ENCODE results near the gene ACVR1B. TPM values are rescaled to one million over a fixed set of nuclear protein-coding genes. Genes with fewer than 3 reads are reported as not detected.

The ACVR1B gene
- total RNA-seq, 1 donor from 2014 or later, result 2.4 TPM

DNA sequence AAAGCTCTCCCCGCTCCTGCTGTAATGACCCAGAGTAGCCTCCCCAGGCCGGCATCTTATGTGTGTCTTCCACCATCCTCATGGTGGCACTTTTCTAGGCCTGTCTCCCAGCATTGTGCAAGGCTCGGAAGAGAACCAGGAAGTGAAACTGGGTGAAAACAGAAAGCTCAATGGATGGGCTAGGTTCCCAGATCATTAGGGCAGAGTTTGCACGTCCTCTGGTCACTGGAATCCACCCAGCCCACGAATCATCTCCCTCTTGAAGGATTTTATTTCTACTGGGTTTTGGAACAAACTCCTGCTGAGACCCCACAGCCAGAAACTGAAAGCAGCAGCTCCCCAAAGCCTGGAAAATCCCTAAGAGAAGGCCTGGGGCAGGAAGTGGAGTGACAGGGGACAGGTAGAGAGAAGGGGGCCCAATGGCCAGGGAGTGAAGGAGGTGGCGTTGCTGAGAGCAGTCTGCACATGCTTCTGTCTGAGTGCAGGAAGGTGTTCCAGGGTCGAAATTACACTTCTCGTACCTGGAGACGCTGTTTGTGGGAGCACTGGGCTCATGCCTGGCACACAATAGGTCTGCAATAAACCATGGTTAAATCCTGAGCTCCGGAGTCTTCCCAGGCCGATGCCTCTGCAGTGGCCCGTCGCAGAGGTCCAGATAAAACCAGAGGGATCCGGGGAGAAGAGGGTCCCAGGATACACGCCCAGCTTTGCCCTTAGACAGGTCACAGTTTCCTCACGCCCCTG lies 28.6 kb upstream of the ACVR1B start:
- H3K27ac Mint-ChIP-seq, result no peak overlapping the region
- peaks cover 16% of the 10 kb centered on the region for H3K27me3 Mint-ChIP-seq (ENCODE audit: low read depth)
- intact Hi-C loops (cut with micrococcal nuclease), result no loop called here
- no peaks in the 10 kb centered on the region for H3K9me3 Mint-ChIP-seq
- no peak for DNase-seq (ENCODE audit: low spot score)
- no peaks in the 10 kb centered on the region for H3K36me3 Mint-ChIP-seq (ENCODE audit: low read depth)
- H3K4me1 Mint-ChIP-seq (ENCODE audit: low read depth), result peaks cover 3% of the 10 kb centered on the region
- no peak overlapping the region for H3K4me3 Mint-ChIP-seq (ENCODE audit: low read depth)

DNA sequence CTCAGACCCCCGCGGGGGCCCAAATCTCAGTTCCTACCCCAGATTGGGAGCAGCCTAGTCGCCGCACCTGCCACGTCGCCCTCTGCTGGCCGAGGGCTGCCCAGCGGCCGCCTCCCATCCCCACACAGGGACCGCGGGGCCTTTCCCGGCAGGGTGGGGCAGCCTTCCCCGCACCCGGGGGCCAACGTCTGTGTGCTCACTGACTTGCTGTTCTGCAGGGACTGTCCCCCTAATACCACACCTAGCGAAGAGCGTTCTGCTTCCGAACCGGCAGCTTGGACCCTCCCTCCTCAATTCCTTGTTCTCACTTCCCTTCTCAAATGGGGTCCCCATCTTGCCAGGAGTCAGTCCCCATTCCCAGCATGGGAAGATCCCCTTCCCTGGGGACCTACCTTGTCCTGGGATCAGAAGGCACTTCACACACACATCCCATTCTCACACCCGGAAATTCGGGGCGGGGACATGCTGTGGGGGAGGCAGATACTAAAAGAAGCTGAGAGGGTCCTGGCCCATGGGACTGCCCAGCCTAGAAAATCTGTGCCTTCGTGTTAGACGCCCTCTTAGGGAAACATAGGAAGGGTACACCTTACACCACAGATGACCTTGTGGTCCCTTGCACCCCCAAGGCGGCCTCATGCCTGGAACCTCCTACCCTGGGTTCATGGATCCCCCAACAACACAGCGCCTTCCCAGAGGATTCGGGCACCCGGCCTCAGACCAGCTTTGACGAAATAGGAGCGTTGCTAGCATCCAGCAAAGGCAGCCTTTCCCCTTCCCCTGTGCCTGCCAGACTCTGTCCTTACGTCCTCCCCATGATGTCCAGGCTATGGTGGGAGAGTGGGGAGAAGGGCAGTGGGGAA lies 27.8 kb upstream of the ACVR1B start:
- no peak overlapping the region for H3K4me3 Mint-ChIP-seq (ENCODE audit: low read depth)

DNA sequence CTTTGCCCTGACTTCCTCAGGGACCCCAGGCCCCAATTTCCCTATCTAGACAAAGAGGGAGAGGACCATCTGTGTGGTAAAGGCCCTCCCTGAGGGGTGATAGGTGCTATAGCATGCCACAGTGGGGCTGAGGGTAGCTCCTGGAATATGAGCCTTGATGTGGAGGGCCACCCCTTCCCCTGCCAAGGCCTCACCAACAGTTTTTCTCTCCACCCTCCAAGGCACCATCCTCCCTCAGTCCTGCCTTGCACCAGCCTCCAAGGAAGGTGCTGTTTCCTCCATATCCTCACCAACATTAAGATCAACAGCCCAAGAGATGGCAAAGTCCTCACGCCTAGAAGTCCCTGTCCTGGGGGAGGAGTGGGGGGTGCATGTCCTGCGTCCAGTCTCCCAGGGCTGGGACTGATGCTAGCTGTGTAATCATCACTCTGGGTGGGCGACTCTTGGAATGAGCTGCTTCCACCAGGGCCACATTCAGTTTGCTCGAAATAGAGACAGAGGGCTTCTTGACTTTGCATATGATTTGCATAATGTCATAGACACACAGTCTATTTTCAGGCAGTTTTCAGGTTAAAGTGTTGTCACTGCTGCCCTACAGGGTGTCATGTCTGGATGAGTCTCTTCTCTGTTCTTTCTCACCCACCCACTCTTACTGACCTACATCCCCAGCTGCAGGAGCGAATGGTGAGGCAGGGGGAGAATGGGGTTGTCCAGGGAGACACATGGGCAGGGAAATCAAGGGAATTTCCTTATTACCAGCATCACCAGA lies 26.8 kb upstream of the ACVR1B start:
- peaks cover 3% of the 10 kb centered on the region for H3K4me1 Mint-ChIP-seq (ENCODE audit: low read depth)
- intact Hi-C loops (cut with micrococcal nuclease), result no loop called here
- no peak overlapping the region for H3K4me3 Mint-ChIP-seq (ENCODE audit: low read depth)
- H3K36me3 Mint-ChIP-seq (ENCODE audit: low read depth), result no peaks in the 10 kb centered on the region
- no peak overlapping the region for H3K27ac Mint-ChIP-seq
- H3K9me3 Mint-ChIP-seq, result no peaks in the 10 kb centered on the region
- DNase-seq (ENCODE audit: low spot score), result no peak
- H3K27me3 Mint-ChIP-seq (ENCODE audit: low read depth), result peaks cover 20% of the 10 kb centered on the region

More for the DNA sequence above, 27.8 kb upstream of the ACVR1B start:
- Mint-ChIP-seq H3K36me3 (ENCODE audit: low read depth) (no peaks in the 10 kb centered on the region), H3K4me1 (ENCODE audit: low read depth) (peaks cover 3% of the 10 kb centered on the region), H3K27me3 (ENCODE audit: low read depth) (peaks cover 16% of the 10 kb centered on the region), H3K9me3 (no peaks in the 10 kb centered on the region), H3K27ac (no peak overlapping the region)
- DNase-seq (ENCODE audit: low spot score), result peak; percentile 28
- intact Hi-C loops (cut with micrococcal nuclease), result no loop called here

DNA sequence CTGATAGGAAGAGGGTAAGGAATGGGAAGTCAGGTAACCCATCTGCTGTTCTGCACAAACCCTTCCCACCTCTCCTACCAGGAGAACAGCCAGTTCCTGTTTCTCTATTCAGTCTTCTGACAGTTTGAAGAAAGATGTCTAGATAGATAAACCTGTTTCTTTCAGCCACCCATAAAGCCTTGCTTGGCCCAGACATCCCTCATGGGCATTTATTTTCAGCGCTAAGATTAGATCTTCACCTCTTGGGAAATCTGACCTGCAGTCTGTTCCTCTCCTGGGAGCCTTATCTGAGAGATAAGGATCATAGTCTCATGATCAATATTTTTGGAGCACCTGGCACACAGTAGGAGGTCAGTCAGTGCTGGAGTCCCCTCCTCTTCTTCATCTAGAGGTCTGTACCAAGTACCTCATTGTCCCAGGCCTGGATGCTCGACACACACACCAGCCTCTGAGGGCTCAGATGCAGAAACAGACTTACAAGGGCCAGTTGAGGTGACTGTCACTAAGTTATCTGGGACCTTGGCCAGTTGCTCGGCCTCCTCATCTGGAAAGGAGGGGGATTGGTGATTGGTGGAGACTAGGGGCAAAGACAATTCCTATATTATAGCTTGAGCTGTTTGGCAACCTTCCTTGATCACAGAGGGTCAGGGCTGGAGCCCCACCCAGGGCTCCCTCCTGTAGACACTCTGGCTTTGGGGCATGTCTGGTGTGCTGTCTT lies 26.0 kb upstream of the ACVR1B start:
- Mint-ChIP-seq H3K36me3 (ENCODE audit: low read depth) (no peaks in the 10 kb centered on the region), H3K4me3 (ENCODE audit: low read depth) (no peak overlapping the region), H3K27ac (no peak overlapping the region), H3K4me1 (ENCODE audit: low read depth) (peaks cover 3% of the 10 kb centered on the region), H3K9me3 (no peaks in the 10 kb centered on the region), H3K27me3 (ENCODE audit: low read depth) (peaks cover 20% of the 10 kb centered on the region)
- intact Hi-C loops (cut with micrococcal nuclease), result loop anchor here (1.0 to 2.0 kb wide), 2 partner anchors 47 to 55 kb away; no protein-coding TSS in a partner anchor
- DNase-seq (ENCODE audit: low spot score), result no peak

DNA sequence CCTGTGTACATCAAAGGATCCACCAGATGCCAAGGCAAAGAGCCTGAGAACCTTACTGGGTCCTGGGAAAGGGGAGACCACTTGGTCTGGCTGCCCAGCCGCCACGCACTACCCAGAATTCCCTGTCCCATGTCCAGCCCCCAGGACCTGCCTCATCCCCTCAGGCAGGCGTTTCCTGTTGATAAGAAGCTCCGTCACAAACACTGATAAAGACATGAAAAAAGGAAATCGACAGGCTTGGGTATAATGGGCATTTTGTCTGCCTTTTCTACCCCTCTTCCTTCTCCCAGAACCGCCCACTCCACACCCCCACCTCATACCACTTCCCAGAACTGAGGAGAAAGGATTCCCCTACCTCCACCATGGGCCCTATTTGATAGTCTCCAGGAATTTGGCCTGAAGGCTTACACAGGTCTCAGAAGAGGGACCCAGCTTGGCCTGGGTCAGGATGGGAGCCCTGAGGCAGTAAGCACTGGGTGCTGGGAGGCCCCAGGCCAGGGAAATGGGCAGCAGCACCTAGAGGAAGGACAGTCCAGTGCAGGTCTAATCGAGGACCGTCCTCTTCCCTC lies 25.4 kb upstream of the ACVR1B start:
- Mint-ChIP-seq H3K27ac (no peak overlapping the region), H3K4me1 (ENCODE audit: low read depth) (peaks cover 3% of the 10 kb centered on the region), H3K27me3 (ENCODE audit: low read depth) (peaks cover 20% of the 10 kb centered on the region), H3K36me3 (ENCODE audit: low read depth) (no peaks in the 10 kb centered on the region), H3K4me3 (ENCODE audit: low read depth) (no peak overlapping the region), H3K9me3 (no peaks in the 10 kb centered on the region)
- DNase-seq (ENCODE audit: low spot score), result no peak
- intact Hi-C loops (cut with micrococcal nuclease), result loop anchor here (1.0 to 2.0 kb wide), 2 partner anchors 47 to 54 kb away; no protein-coding TSS in a partner anchor

DNA sequence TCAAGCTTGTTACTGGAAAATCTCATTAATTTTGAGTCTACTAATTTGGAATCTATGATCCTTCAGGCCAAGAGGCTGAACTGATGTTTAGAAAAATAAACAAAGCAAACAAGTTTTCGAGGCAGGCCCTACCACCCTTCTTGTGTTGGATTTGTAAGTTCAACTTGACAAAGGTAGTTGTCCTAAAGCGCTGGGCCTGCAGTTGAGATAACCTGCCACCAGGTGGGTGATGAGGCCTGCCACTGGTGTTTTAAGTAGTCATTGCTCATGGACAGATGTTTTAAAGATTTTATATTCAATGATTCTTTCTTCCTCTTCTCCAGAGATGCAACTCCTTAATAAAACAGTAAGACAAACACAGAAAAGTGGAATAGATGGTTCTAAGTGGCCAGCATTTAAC lies 24.8 kb upstream of the ACVR1B start:
- Mint-ChIP-seq H3K9me3 (no peaks in the 10 kb centered on the region), H3K4me1 (ENCODE audit: low read depth) (peaks cover 3% of the 10 kb centered on the region), H3K27me3 (ENCODE audit: low read depth) (peaks cover 22% of the 10 kb centered on the region), H3K36me3 (ENCODE audit: low read depth) (no peaks in the 10 kb centered on the region), H3K4me3 (ENCODE audit: low read depth) (no peak overlapping the region), H3K27ac (no peak overlapping the region)
- intact Hi-C loops (cut with micrococcal nuclease), result loop anchor here (1.0 to 2.0 kb wide), 2 partner anchors 46 to 54 kb away; no protein-coding TSS in a partner anchor
- peak; percentile 18 for DNase-seq (ENCODE audit: low spot score)

DNA sequence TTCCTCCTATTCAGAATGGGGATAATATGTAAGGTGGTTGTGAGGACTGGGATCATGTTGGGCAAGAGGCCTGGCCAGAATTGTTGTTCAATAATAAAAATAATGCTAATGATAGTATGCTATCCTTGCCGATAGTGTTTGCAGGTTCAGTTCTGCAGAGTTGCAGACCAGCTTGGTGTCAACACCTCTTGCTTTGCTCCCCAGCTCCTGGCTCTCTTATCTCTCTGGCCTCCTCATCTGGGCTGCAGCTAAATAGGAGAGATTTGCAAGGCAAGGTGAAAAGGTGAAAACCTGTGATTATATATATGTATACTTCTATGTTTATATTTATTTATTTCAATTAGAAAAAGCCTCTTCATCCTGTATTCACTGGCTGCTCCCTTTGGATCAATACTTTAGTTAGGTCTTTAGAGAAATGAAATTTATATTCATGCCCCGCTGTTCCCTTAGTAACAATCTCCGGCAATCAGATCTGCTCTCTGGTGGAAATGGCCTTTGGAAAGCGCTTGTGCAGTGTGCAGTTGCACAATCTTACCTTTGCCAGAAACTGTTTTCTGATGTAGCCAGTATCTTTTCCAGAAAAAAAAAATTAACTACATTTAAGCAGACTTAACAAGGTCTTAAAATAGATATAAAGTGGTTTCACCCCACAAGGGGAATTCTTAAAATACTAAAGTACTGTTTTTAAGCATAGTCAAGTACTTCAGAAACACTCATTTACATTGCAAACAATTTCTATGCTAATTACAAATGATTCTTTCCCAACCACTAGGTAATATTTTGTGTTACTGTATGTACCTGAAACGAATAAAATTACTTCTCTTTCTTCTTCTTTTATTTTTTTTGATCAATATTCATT lies 19.1 kb upstream of the ACVR1B start:
- H3K36me3 Mint-ChIP-seq (ENCODE audit: low read depth), result no peaks in the 10 kb centered on the region
- intact Hi-C loops (cut with micrococcal nuclease), result no loop called here
- H3K9me3 Mint-ChIP-seq, result no peaks in the 10 kb centered on the region
- H3K4me1 Mint-ChIP-seq (ENCODE audit: low read depth), result no peaks in the 10 kb centered on the region
- DNase-seq (ENCODE audit: low spot score), result no peak
- H3K27me3 Mint-ChIP-seq (ENCODE audit: low read depth), result peaks cover 21% of the 10 kb centered on the region
- H3K4me3 Mint-ChIP-seq (ENCODE audit: low read depth), result no peak overlapping the region
- no peak overlapping the region for H3K27ac Mint-ChIP-seq

DNA sequence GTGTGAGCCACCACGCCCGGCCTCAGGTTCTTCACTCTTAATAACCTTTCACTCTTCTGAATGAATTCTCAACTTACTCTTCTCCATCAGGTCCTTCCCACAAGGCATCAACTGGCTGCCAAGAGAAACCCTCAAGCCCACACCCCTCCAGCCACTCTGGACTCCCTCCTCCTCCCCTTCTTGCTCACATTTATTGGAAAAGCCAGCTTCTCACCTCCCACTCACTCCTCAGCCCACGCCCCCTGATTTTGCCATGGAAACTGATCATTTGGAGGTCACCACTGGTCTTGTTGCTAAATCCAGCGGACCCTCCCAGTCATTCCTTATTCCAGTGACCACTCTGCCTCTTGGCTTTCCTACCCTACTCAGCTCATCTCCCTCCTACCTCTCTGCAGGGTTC lies 17.4 kb upstream of the ACVR1B start:
- no peak overlapping the region for H3K4me3 Mint-ChIP-seq (ENCODE audit: low read depth)
- no peak for DNase-seq (ENCODE audit: low spot score)
- intact Hi-C loops (cut with micrococcal nuclease), result no loop called here
- no peaks in the 10 kb centered on the region for H3K9me3 Mint-ChIP-seq
- H3K27me3 Mint-ChIP-seq (ENCODE audit: low read depth), result peaks cover 22% of the 10 kb centered on the region
- no peak overlapping the region for H3K27ac Mint-ChIP-seq
- no peaks in the 10 kb centered on the region for H3K36me3 Mint-ChIP-seq (ENCODE audit: low read depth)
- H3K4me1 Mint-ChIP-seq (ENCODE audit: low read depth), result no peaks in the 10 kb centered on the region

DNA sequence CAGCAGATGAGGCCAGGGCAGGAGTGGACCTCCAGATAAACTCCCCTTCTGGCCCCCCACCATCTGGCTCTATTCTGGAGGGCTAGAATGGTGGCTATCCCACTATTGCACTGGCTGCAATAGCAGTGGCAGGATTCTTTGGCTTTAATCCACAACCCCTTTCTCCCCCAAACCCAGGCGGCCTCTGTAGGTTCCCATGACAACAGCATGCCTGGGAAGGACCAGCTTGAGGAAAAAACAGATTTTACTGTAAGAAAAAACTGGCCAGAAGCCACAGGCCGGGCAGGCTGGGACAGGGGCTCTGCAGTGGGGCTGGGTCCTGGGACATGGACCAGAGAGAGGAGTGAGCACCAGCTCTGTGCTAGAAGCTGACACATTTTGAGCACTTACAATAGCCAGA lies 13.6 kb upstream of the ACVR1B start:
- Mint-ChIP-seq H3K36me3 (ENCODE audit: low read depth) (no peaks in the 10 kb centered on the region), H3K27ac (no peak overlapping the region), H3K27me3 (ENCODE audit: low read depth) (peaks cover 25% of the 10 kb centered on the region), H3K4me1 (ENCODE audit: low read depth) (no peaks in the 10 kb centered on the region), H3K9me3 (no peaks in the 10 kb centered on the region), H3K4me3 (ENCODE audit: low read depth) (no peak overlapping the region)
- intact Hi-C loops (cut with micrococcal nuclease), result no loop called here
- DNase-seq (ENCODE audit: low spot score), result no peak

DNA sequence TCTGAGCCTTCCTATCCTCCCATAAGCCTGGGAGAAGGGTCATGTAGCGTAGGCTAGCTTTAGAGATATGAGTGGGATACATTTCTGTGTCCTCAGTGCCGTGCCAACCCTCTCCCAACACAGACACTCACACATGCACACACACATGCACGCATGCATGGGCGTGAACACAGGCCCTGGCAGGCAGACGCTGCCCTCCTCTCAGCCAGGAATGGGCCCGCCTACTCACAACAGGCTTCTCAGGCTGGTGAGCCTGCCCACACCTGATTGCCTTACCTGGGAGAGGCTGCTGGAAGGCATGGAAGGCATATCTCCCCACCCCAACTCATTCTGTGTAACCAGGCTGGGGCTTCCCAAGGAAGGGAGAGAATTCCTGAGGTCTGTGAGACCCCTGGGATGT lies 12.8 kb upstream of the ACVR1B start:
- Mint-ChIP-seq H3K4me3 (ENCODE audit: low read depth) (no peak overlapping the region), H3K4me1 (ENCODE audit: low read depth) (no peaks in the 10 kb centered on the region), H3K9me3 (no peaks in the 10 kb centered on the region), H3K36me3 (ENCODE audit: low read depth) (no peaks in the 10 kb centered on the region), H3K27me3 (ENCODE audit: low read depth) (peaks cover 24% of the 10 kb centered on the region), H3K27ac (no peak overlapping the region)
- DNase-seq (ENCODE audit: low spot score), result no peak
- intact Hi-C loops (cut with micrococcal nuclease), result no loop called here

DNA sequence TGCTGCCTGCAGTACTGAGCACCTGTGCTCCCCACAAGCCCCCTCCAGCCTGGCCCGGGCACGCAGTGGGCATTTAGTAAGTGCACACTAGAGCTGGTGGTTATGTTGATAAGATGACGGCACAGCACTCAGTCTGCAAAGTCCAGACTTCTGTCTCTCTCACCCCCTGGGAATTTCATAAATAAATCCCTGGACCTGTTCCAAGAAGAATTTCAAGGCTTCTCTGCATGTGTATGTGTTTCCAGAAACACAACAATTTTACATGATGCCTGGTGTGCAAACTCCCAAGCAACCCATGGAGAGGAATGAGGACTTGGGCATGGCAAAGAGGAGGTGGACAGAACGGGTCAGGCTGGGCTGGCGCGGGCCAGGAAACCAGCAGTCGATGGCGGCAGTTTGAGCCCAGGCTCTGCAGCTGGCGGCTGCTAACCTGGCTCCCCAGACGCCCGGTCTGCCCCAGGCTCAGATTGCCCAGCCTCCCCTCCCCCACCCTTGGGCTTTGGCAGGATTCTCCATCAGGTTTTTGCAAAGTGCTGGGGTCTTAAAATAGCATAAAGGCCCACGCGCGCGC lies 10.4 kb upstream of the ACVR1B start:
- peaks cover 22% of the 10 kb centered on the region for H3K27me3 Mint-ChIP-seq (ENCODE audit: low read depth)

More for the DNA sequence above, 10.4 kb upstream of the ACVR1B start:
- H3K4me1 Mint-ChIP-seq (ENCODE audit: low read depth), result no peaks in the 10 kb centered on the region
- no peaks in the 10 kb centered on the region for H3K36me3 Mint-ChIP-seq (ENCODE audit: low read depth)
- H3K4me3 Mint-ChIP-seq (ENCODE audit: low read depth), result no peak overlapping the region
- H3K9me3 Mint-ChIP-seq, result peaks cover 16% of the 10 kb centered on the region
- H3K27ac Mint-ChIP-seq, result no peak overlapping the region
- DNase-seq (ENCODE audit: low spot score), result no peak
- intact Hi-C loops (cut with micrococcal nuclease), result no loop called here
